Measurements from ENCODE around the gene PDPN. TPM values are rescaled to one million over a fixed set of nuclear protein-coding genes. Genes with fewer than 3 reads are reported as not detected.

PDPN gene
- total RNA-seq, 1 experiment from 2014 or later = not detected

DNA sequence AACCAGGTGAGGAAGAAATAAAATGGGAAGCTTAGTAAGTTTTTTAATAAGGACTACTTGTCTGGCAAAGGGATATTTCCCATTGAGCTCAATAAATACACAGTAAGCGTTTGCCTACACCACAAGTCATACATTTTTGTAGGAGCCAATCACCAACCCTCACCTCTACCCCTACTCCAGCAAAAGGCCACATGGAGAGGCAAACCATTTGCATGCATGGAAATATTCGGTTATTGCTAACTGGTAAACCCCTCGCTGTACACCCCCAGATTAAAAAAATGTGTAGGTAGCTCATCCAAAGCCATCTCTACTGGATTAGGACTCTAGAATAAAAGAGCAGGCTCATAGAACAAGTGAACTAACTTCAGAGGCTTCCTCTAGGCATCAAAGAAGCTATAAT is 21.1 kb downstream of the PDPN start:
- no peaks in the 10 kb centered on the region for H3K9me3 ChIP-seq (ENCODE audit: insufficient read depth, low read depth)
- no peak overlapping the region for H3K4me3 ChIP-seq
- no peaks in the 10 kb centered on the region for H3F3A ChIP-seq (ENCODE audit: insufficient read depth, low read depth)
- H3K79me2 ChIP-seq (ENCODE audit: low read depth) = no peaks in the 10 kb centered on the region
- H2AFZ ChIP-seq = no peak overlapping the region
- intact Hi-C loops (cut with micrococcal nuclease; ENCODE audit: unreplicated experiment) = no loop called here
- H3K27me3 ChIP-seq (ENCODE audit: insufficient read depth, low read depth) = peaks cover 44% of the 10 kb centered on the region
- BruUV-seq (replicated peaks) = no TSS peak
- ChIA-PET CTCF (no interaction called here), POLR2A (ENCODE audit: unreplicated experiment) (no interaction called here)
- TF ChIP-seq EZH2 (IDR thresholded peaks at IDR 0.05; ENCODE audit: low read depth) = no peak
- TF ChIP-seq, protein P1, sequence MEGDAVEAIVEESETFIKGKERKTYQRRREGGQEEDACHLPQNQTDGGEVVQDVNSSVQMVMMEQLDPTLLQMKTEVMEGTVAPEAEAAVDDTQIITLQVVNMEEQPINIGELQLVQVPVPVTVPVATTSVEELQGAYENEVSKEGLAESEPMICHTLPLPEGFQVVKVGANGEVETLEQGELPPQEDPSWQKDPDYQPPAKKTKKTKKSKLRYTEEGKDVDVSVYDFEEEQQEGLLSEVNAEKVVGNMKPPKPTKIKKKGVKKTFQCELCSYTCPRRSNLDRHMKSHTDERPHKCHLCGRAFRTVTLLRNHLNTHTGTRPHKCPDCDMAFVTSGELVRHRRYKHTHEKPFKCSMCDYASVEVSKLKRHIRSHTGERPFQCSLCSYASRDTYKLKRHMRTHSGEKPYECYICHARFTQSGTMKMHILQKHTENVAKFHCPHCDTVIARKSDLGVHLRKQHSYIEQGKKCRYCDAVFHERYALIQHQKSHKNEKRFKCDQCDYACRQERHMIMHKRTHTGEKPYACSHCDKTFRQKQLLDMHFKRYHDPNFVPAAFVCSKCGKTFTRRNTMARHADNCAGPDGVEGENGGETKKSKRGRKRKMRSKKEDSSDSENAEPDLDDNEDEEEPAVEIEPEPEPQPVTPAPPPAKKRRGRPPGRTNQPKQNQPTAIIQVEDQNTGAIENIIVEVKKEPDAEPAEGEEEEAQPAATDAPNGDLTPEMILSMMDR (conservative IDR thresholded peaks at IDR 0.05) = no peak
- no peak overlapping the region for H3K27ac ChIP-seq
- no peaks in the 10 kb centered on the region for H3K36me3 ChIP-seq (ENCODE audit: low read depth)
- H3K4me1 ChIP-seq (replicated peaks; ENCODE audit: insufficient read depth) = no peaks in the 10 kb centered on the region
- H3K4me2 ChIP-seq = no peak overlapping the region
- no peaks in the 10 kb centered on the region for H4K20me1 ChIP-seq (ENCODE audit: insufficient read depth)
- no peaks in the 10 kb centered on the region for H3K9me2 ChIP-seq (ENCODE audit: insufficient read depth)
- DNase-seq = no peak

DNA sequence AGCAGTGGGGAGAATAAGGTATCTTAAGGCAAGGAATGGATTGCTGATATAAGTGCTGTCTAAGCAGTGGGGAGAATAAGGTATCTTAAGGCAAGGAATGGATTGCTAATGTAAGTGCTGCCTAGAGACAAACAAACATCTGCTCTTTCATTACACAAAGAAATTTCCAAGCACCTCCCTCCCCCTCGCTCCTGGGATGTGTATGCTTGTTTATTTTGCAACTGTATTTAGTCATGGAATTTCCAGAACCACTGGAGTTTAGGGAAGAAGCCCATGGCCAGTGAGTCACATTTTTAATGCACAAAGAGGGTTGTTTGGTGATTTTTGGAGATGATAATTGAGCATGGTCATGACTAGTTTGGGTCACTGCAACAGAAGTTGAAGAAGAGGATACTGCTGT is 21.5 kb downstream of the PDPN start:
- Histone ChIP-seq H3K9me2 (ENCODE audit: insufficient read depth) (no peaks in the 10 kb centered on the region), H3K4me2 (no peak overlapping the region), H3K79me2 (ENCODE audit: low read depth) (no peaks in the 10 kb centered on the region), H3K9me3 (ENCODE audit: insufficient read depth, low read depth) (no peaks in the 10 kb centered on the region), H3K36me3 (ENCODE audit: low read depth) (no peaks in the 10 kb centered on the region), H3K27me3 (ENCODE audit: insufficient read depth, low read depth) (peaks cover 44% of the 10 kb centered on the region), H3K4me1 (replicated peaks; ENCODE audit: insufficient read depth) (no peaks in the 10 kb centered on the region), H3F3A (ENCODE audit: insufficient read depth, low read depth) (no peaks in the 10 kb centered on the region), H3K4me3 (no peak overlapping the region), H3K27ac (no peak overlapping the region), H4K20me1 (ENCODE audit: insufficient read depth) (no peaks in the 10 kb centered on the region), H2AFZ (no peak overlapping the region)
- BruUV-seq (replicated peaks) = no TSS peak
- CTCF ChIA-PET = no interaction called here
- DNase-seq = no peak
- TF ChIP-seq, protein P1 (conservative IDR thresholded peaks at IDR 0.05) = no peak
- no peak for TF ChIP-seq EZH2 (IDR thresholded peaks at IDR 0.05; ENCODE audit: low read depth)
- POLR2A ChIA-PET (ENCODE audit: unreplicated experiment) = no interaction called here
- intact Hi-C loops (cut with micrococcal nuclease; ENCODE audit: unreplicated experiment) = no loop called here

DNA sequence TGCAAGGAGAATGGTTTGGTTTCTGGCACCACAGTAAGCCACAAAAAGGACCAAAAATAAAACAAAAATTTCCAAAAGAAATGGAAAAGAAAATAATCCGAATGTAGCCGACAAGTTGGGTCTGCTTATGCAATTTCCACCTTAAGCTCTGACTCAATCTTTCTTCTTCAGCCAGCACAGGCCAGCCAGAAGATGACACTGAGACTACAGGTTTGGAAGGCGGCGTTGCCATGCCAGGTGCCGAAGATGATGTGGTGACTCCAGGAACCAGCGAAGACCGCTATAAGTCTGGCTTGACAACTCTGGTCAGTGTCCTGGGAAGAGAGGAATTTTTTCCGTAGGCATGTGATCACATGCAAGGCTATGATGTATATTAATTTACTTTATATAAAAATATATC is 23.4 kb downstream of the PDPN start:
- no peaks in the 10 kb centered on the region for H3K9me2 ChIP-seq (ENCODE audit: insufficient read depth)
- no peaks in the 10 kb centered on the region for H3F3A ChIP-seq (ENCODE audit: insufficient read depth, low read depth)
- DNase-seq = no peak
- intact Hi-C loops (cut with micrococcal nuclease; ENCODE audit: unreplicated experiment) = no loop called here
- no peak overlapping the region for H2AFZ ChIP-seq
- H3K4me1 ChIP-seq (replicated peaks; ENCODE audit: insufficient read depth) = no peaks in the 10 kb centered on the region
- H3K36me3 ChIP-seq (ENCODE audit: low read depth) = no peaks in the 10 kb centered on the region
- peaks cover 40% of the 10 kb centered on the region for H3K27me3 ChIP-seq (ENCODE audit: insufficient read depth, low read depth)
- H3K27ac ChIP-seq = no peak overlapping the region
- ChIA-PET POLR2A (ENCODE audit: unreplicated experiment) (no interaction called here), CTCF (no interaction called here)
- TF ChIP-seq EZH2 (IDR thresholded peaks at IDR 0.05; ENCODE audit: low read depth) = no peak
- TF ChIP-seq, protein P1 (conservative IDR thresholded peaks at IDR 0.05) = no peak
- H3K79me2 ChIP-seq (ENCODE audit: low read depth) = no peaks in the 10 kb centered on the region
- no peaks in the 10 kb centered on the region for H4K20me1 ChIP-seq (ENCODE audit: insufficient read depth)
- no peaks in the 10 kb centered on the region for H3K9me3 ChIP-seq (ENCODE audit: insufficient read depth, low read depth)
- BruUV-seq (replicated peaks) = no TSS peak
- no peak overlapping the region for H3K4me2 ChIP-seq
- H3K4me3 ChIP-seq = no peak overlapping the region

Measured in PC-9 (cell line).